NT2/D1 (cell line): ENCODE measurements around the gene TMBIM1.

Source experiments
- DNase-seq: peaks from one replicate; pipeline ENCODE4 v3.0.0-alpha.2; 2011; ENCODE audit warnings: low read depth, low spot score
- H3K27me3 ChIP-seq: 2 replicates; pipeline ENCODE4 v1.6.0; 2011; ENCODE audit warnings: mild to moderate bottlenecking; ENCODE audit not compliant: insufficient read length, insufficient read depth
- H3K36me3 ChIP-seq: 2 replicates; pipeline ENCODE4 v1.6.1; 2011; ENCODE audit warnings: mild to moderate bottlenecking, low read length, mixed read lengths; ENCODE audit not compliant: insufficient read depth, insufficient read length
- H3K4me1 ChIP-seq: 2 replicates; pipeline ENCODE4 v1.5.1; 2011; ENCODE audit not compliant: insufficient read depth, insufficient read length
- H3K4me3 ChIP-seq: 2 replicates; pipeline ENCODE4 v1.5.1; 2011; ENCODE audit warnings: low read depth; ENCODE audit not compliant: insufficient read length
- H3K9ac ChIP-seq: 2 replicates; pipeline ENCODE4 v1.6.0; 2011; ENCODE audit warnings: low read depth; ENCODE audit not compliant: insufficient read length
- H3K9me3 ChIP-seq: 2 replicates; pipeline ENCODE4 v1.5.1; 2011; ENCODE audit warnings: mild to moderate bottlenecking, low read length; ENCODE audit not compliant: insufficient read depth
- SUZ12 ChIP-seq: IDR thresholded peaks from 2 replicates; pipeline ENCODE4 v1.6.1; 2011; ENCODE audit not compliant: insufficient read length, insufficient read depth; ENCODE audit errors: extremely low read depth
- YY1 ChIP-seq: IDR thresholded peaks from 2 replicates; pipeline ENCODE4 v1.6.1; 2011; ENCODE audit not compliant: insufficient read length, insufficient read depth
- ZNF274 ChIP-seq: IDR thresholded peaks from 2 replicates; pipeline ENCODE4 v1.6.1; 2011; ENCODE audit warnings: mild to moderate bottlenecking, low read depth, low read length

TMBIM1 gene

GRCh38 chr2:218236829-218237228 is 55.5 kb downstream of the TMBIM1 start:
- no peak for TF ChIP-seq SUZ12
- no peak for TF ChIP-seq YY1
- TF ChIP-seq ZNF274 = no peak
- Histone ChIP-seq H3K9me3 (no peaks in the 10 kb centered on the region), H3K9ac (no peak overlapping the region), H3K27me3 (no peaks in the 10 kb centered on the region), H3K36me3 (peaks cover 86% of the 10 kb centered on the region), H3K4me3 (no peak overlapping the region), H3K4me1 (no peaks in the 10 kb centered on the region)
- DNase-seq = no peak

GRCh38 chr2:218235017-218235416 is 57.3 kb downstream of the TMBIM1 start:
- Histone ChIP-seq H3K9me3 (no peaks in the 10 kb centered on the region), H3K4me3 (no peak overlapping the region), H3K4me1 (no peaks in the 10 kb centered on the region), H3K36me3 (peaks cover 87% of the 10 kb centered on the region), H3K9ac (no peak overlapping the region), H3K27me3 (no peaks in the 10 kb centered on the region)
- TF ChIP-seq ZNF274 = no peak
- no peak for TF ChIP-seq SUZ12
- no peak for DNase-seq

- H3K4me3 ChIP-seq = no peak overlapping the region
- no peak for DNase-seq
- H3K4me1 ChIP-seq = no peaks in the 10 kb centered on the region
- H3K36me3 ChIP-seq = peaks cover 92% of the 10 kb centered on the region
- H3K9me3 ChIP-seq = no peaks in the 10 kb centered on the region
- no peaks in the 10 kb centered on the region for H3K27me3 ChIP-seq
- no peak overlapping the region for H3K9ac ChIP-seq
- TF ChIP-seq SUZ12 (no peak), YY1 (no peak), ZNF274 (no peak)
These were observed 57.8 kb downstream of the TMBIM1 start for GRCh38 chr2:218234521-218234920.

DNA sequence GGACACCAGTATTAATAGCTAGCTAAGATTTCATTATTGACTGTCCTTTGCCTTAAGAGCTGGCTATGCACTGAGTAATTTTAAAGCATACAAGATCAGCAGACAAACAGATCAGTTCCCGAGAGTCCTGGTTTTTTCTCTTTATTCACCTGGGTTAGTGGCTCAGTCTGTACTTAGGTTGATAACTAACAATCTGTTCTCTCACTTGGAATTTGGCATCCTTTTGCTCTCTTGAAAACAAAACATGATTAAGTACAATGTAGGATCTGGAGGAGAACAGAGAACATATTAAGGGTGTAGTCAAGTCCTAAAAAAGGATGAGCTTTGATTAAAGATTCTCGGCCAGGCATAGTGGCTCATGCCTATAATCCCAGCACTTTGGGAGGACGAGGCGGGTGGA is 58.8 kb downstream of the TMBIM1 start:
- H3K4me3 ChIP-seq = no peak overlapping the region
- H3K36me3 ChIP-seq = peaks cover 88% of the 10 kb centered on the region
- no peak overlapping the region for H3K9ac ChIP-seq
- TF ChIP-seq YY1 (no peak), SUZ12 (no peak), ZNF274 (no peak)
- no peaks in the 10 kb centered on the region for H3K27me3 ChIP-seq
- no peaks in the 10 kb centered on the region for H3K4me1 ChIP-seq
- no peak for DNase-seq
- H3K9me3 ChIP-seq = no peaks in the 10 kb centered on the region

DNA sequence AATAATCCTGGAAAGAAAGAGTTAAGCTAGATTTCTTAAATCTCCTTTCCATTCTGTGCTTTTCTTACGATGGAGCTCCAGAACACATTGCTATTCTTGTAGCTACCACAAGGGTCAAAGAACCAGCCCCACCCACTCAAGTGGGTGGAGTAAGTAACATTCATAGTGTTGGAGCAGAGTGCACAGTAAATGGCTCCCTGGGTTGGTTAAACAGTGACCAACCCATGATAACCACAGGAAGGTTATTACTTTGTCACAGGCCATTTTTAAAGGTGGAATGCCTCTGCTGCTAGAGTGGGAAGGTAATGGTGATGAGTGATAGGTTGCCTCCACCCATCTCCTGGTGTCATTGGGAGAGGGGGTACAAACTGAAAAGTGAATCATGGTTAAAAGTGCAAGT is 61.4 kb downstream of the TMBIM1 start:
- TF ChIP-seq SUZ12 (no peak), ZNF274 (no peak), YY1 (no peak)
- Histone ChIP-seq H3K4me1 (no peaks in the 10 kb centered on the region), H3K9me3 (no peaks in the 10 kb centered on the region), H3K9ac (no peak overlapping the region), H3K27me3 (no peaks in the 10 kb centered on the region), H3K4me3 (no peak overlapping the region), H3K36me3 (peaks cover 82% of the 10 kb centered on the region)
- no peak for DNase-seq

- H3K9ac ChIP-seq = no peak overlapping the region
- H3K27me3 ChIP-seq = no peaks in the 10 kb centered on the region
- H3K36me3 ChIP-seq = peaks cover 83% of the 10 kb centered on the region
- H3K4me3 ChIP-seq = no peak overlapping the region
- no peaks in the 10 kb centered on the region for H3K4me1 ChIP-seq
- TF ChIP-seq SUZ12 (no peak), YY1 (no peak), ZNF274 (no peak)
- no peak for DNase-seq
- no peaks in the 10 kb centered on the region for H3K9me3 ChIP-seq
These were observed 62.5 kb downstream of the TMBIM1 start for GRCh38 chr2:218229851-218230250.

DNA sequence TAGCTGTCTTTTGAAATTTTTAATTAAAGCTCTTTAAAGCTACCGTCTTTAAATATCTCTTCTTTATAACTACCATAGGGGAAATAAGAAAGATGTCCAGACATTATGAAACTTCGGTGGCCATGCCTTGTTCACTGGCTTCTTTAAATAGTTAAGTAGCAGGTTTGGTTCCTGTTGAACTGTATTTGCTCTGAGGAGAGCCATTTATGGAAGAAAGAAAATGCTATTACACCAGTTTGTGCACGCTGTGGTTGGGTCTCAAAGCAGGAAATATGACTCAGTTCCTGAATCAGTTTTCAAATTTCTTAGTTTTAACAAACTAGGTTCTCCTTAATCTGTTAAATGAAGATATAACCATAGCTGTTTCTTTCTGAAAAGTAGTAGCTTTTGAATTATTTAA is 63.1 kb downstream of the TMBIM1 start:
- Histone ChIP-seq H3K9me3 (no peaks in the 10 kb centered on the region), H3K36me3 (peaks cover 83% of the 10 kb centered on the region), H3K9ac (no peak overlapping the region), H3K27me3 (no peaks in the 10 kb centered on the region), H3K4me3 (no peak overlapping the region), H3K4me1 (no peaks in the 10 kb centered on the region)
- TF ChIP-seq YY1 (no peak), ZNF274 (no peak), SUZ12 (no peak)
- no peak for DNase-seq
